Effector CD4-positive, alpha-beta T cell (primary cell): Measurements from ENCODE around the gene USP43. TPM values are rescaled to one million over a fixed set of nuclear protein-coding genes. Genes with fewer than 3 reads are reported as not detected.
"Not testable (repeated sequence)": the region's sequence is repeated elsewhere in the genome, so short reads cannot be mapped to it uniquely, and the experiment has no call there.

Experiments used
- DNase-seq: peaks from one replicate; pipeline ENCODE4 v3.0.0-alpha.2; 2020
- total RNA-seq: gene quantifications from one replicate; lab custom pipeline; 2026; lab: John Stamatoyannopoulos, UW

USP43 gene
- total RNA-seq: not detected

- no peak for DNase-seq
Measured at GRCh38 chr17:9644910-9645751, at the start of gene USP43. Gene USP43 (plus strand): TSS chr17:9645517. CDS start chr17:9645633, 116 bp downstream.

- not testable (repeated sequence) for DNase-seq
Measured at GRCh38 chr17:9597638-9598037, 47.7 kb upstream of the USP43 start.

- no peak for DNase-seq
Measured at GRCh38 chr17:9598661-9599060, 46.7 kb upstream of the USP43 start.

GRCh38 chr17:9604583-9604982, 40.7 kb upstream of the USP43 start:
- not testable (repeated sequence) for DNase-seq

GRCh38 chr17:9606453-9606852, 38.9 kb upstream of the USP43 start:
- no peak for DNase-seq

GRCh38 chr17:9607058-9607457, 38.3 kb upstream of the USP43 start:
- DNase-seq: not testable (repeated sequence)

GRCh38 chr17:9611557-9611956, 33.8 kb upstream of the USP43 start:
- no peak for DNase-seq

GRCh38 chr17:9612006-9612405, 33.3 kb upstream of the USP43 start:
- no peak for DNase-seq

GRCh38 chr17:9615486-9615885, 29.8 kb upstream of the USP43 start:
- DNase-seq: no peak

- no peak for DNase-seq
Measured at GRCh38 chr17:9622961-9623360, 22.4 kb upstream of the USP43 start.

- DNase-seq: no peak
Measured at GRCh38 chr17:9628509-9628908, 16.8 kb upstream of the USP43 start.

- no peak for DNase-seq
Measured at GRCh38 chr17:9632741-9633140, 12.6 kb upstream of the USP43 start.

- DNase-seq: no peak
Measured at GRCh38 chr17:9635340-9635739, 10.0 kb upstream of the USP43 start.

GRCh38 chr17:9636501-9636900, 8.8 kb upstream of the USP43 start:
- no peak for DNase-seq

- not testable (repeated sequence) for DNase-seq
Measured at GRCh38 chr17:9640388-9640787, 4.9 kb upstream of the USP43 start.

- no peak for DNase-seq
Measured at GRCh38 chr17:9643611-9644010, 1.7 kb upstream of the USP43 start.

GRCh38 chr17:9645851-9646545, 681 bp downstream of the USP43 start:
- no peak for DNase-seq

- no peak for DNase-seq
Measured at GRCh38 chr17:9646546-9646885, 1.2 kb downstream of the USP43 start.

- DNase-seq: no peak
Measured at GRCh38 chr17:9647014-9647413, 1.7 kb downstream of the USP43 start.

- DNase-seq: no peak
Measured at GRCh38 chr17:9648521-9649110, 3.3 kb downstream of the USP43 start.

- no peak for DNase-seq
Measured at GRCh38 chr17:9658593-9659211, 13.4 kb downstream of the USP43 start.

- no peak for DNase-seq
Measured at GRCh38 chr17:9661027-9661426, 15.7 kb downstream of the USP43 start.

- not testable (repeated sequence) for DNase-seq
Measured at GRCh38 chr17:9663511-9663910, 18.2 kb downstream of the USP43 start.
